Activated CD4-positive, alpha-beta T cell treated with anti-CD3 and anti-CD28 coated beads, Interleukin-10, Interleukin-2, amounts not matched to agents 100 ng/mL and 50 ng/mL, durations not matched to agents 16 hours and 8 hours (primary cell): Measurements from ENCODE around the gene CCDC142.
A peak's percentile ranks its signal among the peaks of the same experiment; 100 is the strongest.

ENCODE experiments used
- DNase-seq: peaks from one replicate; pipeline ENCODE4 v3.0.0-alpha.2; 2020

Gene CCDC142

GRCh38 chr2:74514368-74515270 lies 31.8 kb upstream of the CCDC142 start, which contains the start of gene TLX2:
TLX2 (plus strand) TSS chr2:74514450; CDS start chr2:74514807, 357 bp downstream.
- no peak for DNase-seq

- peak; percentile 38 for DNase-seq
These were observed 31.0 kb upstream of the CCDC142 start for GRCh38 chr2:74513605-74514367.

- DNase-seq: no peak
These were observed 30.2 kb upstream of the CCDC142 start for GRCh38 chr2:74512744-74513604.

- no peak for DNase-seq
These were observed 28.5 kb upstream of the CCDC142 start for GRCh38 chr2:74511104-74511989.

- DNase-seq: no peak
These were observed 27.5 kb upstream of the CCDC142 start for GRCh38 chr2:74510272-74510671.

GRCh38 chr2:74507926-74508520 lies 25.2 kb upstream of the CCDC142 start:
- no peak for DNase-seq

GRCh38 chr2:74507145-74507925 lies 24.5 kb upstream of the CCDC142 start, which contains the start of gene PCGF1:
PCGF1 (minus strand) TSS chr2:74507695; CDS start chr2:74507668, 27 bp downstream.
- peak; percentile 99 for DNase-seq

GRCh38 chr2:74505448-74506246 lies 22.8 kb upstream of the CCDC142 start:
- no peak for DNase-seq

GRCh38 chr2:74504591-74504990 lies 21.8 kb upstream of the CCDC142 start:
- DNase-seq: no peak

- DNase-seq: no peak
These were observed 21.0 kb upstream of the CCDC142 start for GRCh38 chr2:74503506-74504475.

GRCh38 chr2:74502720-74503505 lies 20.1 kb upstream of the CCDC142 start:
- peak; percentile 83 for DNase-seq

- no peak for DNase-seq
These were observed 19.4 kb upstream of the CCDC142 start for GRCh38 chr2:74502147-74502719.

GRCh38 chr2:74501335-74502071 lies 18.7 kb upstream of the CCDC142 start:
- DNase-seq: no peak

- DNase-seq: no peak
These were observed 17.8 kb upstream of the CCDC142 start for GRCh38 chr2:74500578-74500946.

GRCh38 chr2:74499940-74500577 lies 17.3 kb upstream of the CCDC142 start:
- DNase-seq: no peak
